Ishikawa (cell line): ENCODE results near the gene KCNG2.

Experiments
- EP300 ChIP-seq: IDR thresholded peaks from 2 replicates; pipeline ENCODE4 v1.6.1; 2012; ENCODE audit warnings: borderline replicate concordance
- FOXM1 ChIP-seq: IDR thresholded peaks from 2 replicates; pipeline ENCODE4 v1.6.1; 2012; ENCODE audit warnings: low read depth, borderline replicate concordance
- RAD21 ChIP-seq: IDR thresholded peaks from 2 replicates; pipeline ENCODE4 v1.6.1; 2012; ENCODE audit warnings: low read depth
- YY1 ChIP-seq: IDR thresholded peaks from 2 replicates; pipeline ENCODE4 v1.6.1; 2012; ENCODE audit warnings: low read depth
- TF ChIP-seq, protein P1 (sequence below): IDR thresholded peaks from 2 replicates; pipeline ENCODE4 v1.6.1; 2012

DNA sequence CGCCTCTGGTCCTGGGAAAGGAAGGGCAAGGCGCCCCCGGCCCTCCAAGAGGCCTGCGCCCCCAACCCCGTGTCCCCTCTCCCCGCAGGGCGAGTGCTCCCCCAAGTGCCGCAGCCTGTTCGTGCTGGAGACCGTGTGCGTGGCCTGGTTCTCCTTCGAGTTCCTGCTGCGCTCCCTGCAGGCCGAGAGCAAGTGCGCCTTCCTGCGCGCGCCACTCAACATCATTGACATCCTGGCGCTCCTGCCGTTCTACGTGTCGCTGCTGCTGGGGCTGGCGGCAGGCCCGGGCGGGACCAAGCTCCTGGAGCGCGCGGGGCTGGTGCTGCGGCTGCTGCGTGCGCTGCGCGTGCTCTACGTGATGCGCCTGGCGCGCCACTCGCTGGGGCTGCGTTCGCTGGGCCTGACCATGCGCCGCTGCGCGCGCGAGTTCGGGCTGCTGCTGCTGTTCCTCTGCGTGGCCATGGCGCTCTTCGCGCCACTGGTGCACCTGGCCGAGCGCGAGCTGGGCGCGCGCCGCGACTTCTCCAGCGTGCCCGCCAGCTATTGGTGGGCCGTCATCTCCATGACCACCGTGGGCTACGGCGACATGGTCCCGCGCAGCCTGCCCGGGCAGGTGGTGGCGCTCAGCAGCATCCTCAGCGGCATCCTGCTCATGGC is 101.3 kb downstream of the KCNG2 start:
- no peak for TF ChIP-seq FOXM1
- no peak for TF ChIP-seq RAD21
- TF ChIP-seq EP300: no peak
- TF ChIP-seq, protein P1, sequence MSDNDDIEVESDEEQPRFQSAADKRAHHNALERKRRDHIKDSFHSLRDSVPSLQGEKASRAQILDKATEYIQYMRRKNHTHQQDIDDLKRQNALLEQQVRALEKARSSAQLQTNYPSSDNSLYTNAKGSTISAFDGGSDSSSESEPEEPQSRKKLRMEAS: no peak
- TF ChIP-seq YY1: no peak
